HG03558 (cell line): ENCODE measurements around the gene NXF1.
"Not testable (repeated sequence)": the region's sequence is repeated elsewhere in the genome, so short reads cannot be mapped to it uniquely, and the experiment has no call there.

Experiments
- ATAC-seq: cut with Tn5 transposase; IDR thresholded peaks from one replicate; pipeline ENCODE4 v1.9.1; 2021; ENCODE audit warnings: moderate number of reproducible peaks; ENCODE audit not compliant: unreplicated experiment; ENCODE audit errors: extremely low read depth

The NXF1 gene

GRCh38 chr11:62788991-62789390, 16.2 kb downstream of the NXF1 start:
- ATAC-seq, result no peak

- peak; percentile 32 for ATAC-seq
Observed at GRCh38 chr11:62787005-62787759, 18.1 kb downstream of the NXF1 start, which contains the start of gene TMEM179B. Gene TMEM179B (plus strand): TSS chr11:62787402. CDS start chr11:62787432, 30 bp downstream.

GRCh38 chr11:62786318-62787004, 18.8 kb downstream of the NXF1 start:
- ATAC-seq, result no peak

- ATAC-seq, result no peak
Observed at GRCh38 chr11:62782753-62783152, 22.5 kb downstream of the NXF1 start.

GRCh38 chr11:62778441-62778840, 26.8 kb downstream of the NXF1 start:
- ATAC-seq, result no peak

GRCh38 chr11:62777389-62777788, 27.9 kb downstream of the NXF1 start:
- ATAC-seq, result no peak

- ATAC-seq, result no peak
Observed at GRCh38 chr11:62775646-62776045, 29.6 kb downstream of the NXF1 start.

GRCh38 chr11:62774407-62774806, 30.8 kb downstream of the NXF1 start:
- no peak for ATAC-seq

GRCh38 chr11:62771144-62772021, 33.9 kb downstream of the NXF1 start, which contains the start of gene TAF6L:
Gene TAF6L (plus strand): TSS chr11:62771396. CDS start chr11:62775784, 4,388 bp downstream.
- ATAC-seq, result peak; percentile 37

- ATAC-seq, result no peak
Observed at GRCh38 chr11:62770778-62771143, 34.5 kb downstream of the NXF1 start.

GRCh38 chr11:62760867-62761227, 44.4 kb downstream of the NXF1 start:
- ATAC-seq, result not testable (repeated sequence)

GRCh38 chr11:62757846-62758788, 47.1 kb downstream of the NXF1 start:
- no peak for ATAC-seq

GRCh38 chr11:62755086-62755615, 50.1 kb downstream of the NXF1 start:
- ATAC-seq, result no peak

- ATAC-seq, result peak; percentile 90
Observed at GRCh38 chr11:62753736-62754603, 51.3 kb downstream of the NXF1 start, which contains the start of gene ZBTB3. Gene ZBTB3 (minus strand): TSS chr11:62754160. CDS start chr11:62753664, 496 bp downstream.

- ATAC-seq, result no peak
Observed at GRCh38 chr11:62752994-62753735, 52.1 kb downstream of the NXF1 start.

GRCh38 chr11:62752177-62752785, 53.0 kb downstream of the NXF1 start:
- ATAC-seq, result no peak

GRCh38 chr11:62749931-62750330, 55.3 kb downstream of the NXF1 start:
- not testable (repeated sequence) for ATAC-seq
